GM12873 (cell line): ENCODE results near the gene LSS.

Experiments used
- TF ChIP-seq, protein P1 (sequence below): IDR thresholded peaks from 2 replicates; pipeline ENCODE4 v1.5.1; 2012; ENCODE audit warnings: low read depth, mild to moderate bottlenecking, moderate library complexity, low read length, control low read depth; ENCODE audit not compliant: insufficient read depth; ENCODE audit errors: missing control alignments

Gene LSS

DNA sequence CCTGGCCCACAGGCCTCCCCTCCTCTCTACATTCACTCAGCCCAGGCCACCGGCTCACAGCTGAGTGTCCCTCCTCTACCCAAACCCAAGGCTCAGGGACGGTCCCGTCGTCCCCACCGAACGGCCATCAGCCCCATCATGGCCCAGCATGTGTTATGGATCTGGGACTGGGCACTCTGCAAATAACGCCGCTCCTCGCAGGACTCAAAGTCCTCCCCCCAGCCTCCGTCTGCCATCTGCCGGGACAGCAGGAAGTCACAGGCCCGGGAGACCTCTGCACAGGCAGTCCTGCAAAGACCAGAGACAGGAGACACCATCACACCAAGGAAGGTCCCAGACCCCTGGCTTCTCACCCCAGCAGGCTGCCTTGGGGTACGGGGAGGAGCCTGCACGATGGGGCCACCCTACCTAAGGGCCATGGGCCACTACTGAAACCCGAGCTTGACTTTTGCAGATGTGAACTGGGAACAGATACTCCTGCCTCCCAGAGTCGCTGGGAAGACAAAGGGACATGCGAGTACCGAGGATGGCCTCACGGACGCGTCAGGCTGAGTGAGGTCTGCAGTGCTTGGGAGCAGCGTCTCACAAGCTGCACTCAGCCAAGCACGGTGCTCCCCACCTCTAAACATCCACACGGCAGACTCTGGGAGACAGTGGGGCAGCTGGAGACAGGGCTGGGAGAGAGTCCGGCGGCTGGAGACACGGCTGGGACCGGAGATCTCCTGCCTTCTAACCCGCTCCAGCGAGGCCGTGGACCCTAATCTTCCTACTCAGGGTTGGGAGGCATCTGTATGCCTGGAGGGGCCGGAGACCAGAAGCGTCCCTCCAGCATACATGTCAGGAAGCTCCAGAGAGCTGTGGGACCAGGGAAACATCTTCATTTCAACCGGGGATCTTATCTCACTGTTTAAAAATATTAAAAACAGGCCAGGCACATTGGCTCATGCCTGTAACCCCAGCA is 33.9 kb downstream of the LSS start:
- TF ChIP-seq, protein P1, sequence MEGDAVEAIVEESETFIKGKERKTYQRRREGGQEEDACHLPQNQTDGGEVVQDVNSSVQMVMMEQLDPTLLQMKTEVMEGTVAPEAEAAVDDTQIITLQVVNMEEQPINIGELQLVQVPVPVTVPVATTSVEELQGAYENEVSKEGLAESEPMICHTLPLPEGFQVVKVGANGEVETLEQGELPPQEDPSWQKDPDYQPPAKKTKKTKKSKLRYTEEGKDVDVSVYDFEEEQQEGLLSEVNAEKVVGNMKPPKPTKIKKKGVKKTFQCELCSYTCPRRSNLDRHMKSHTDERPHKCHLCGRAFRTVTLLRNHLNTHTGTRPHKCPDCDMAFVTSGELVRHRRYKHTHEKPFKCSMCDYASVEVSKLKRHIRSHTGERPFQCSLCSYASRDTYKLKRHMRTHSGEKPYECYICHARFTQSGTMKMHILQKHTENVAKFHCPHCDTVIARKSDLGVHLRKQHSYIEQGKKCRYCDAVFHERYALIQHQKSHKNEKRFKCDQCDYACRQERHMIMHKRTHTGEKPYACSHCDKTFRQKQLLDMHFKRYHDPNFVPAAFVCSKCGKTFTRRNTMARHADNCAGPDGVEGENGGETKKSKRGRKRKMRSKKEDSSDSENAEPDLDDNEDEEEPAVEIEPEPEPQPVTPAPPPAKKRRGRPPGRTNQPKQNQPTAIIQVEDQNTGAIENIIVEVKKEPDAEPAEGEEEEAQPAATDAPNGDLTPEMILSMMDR = no peak

- TF ChIP-seq, protein P1 = no peak
These were observed 34.7 kb downstream of the LSS start for GRCh38 chr21:46193829-46194373.

DNA sequence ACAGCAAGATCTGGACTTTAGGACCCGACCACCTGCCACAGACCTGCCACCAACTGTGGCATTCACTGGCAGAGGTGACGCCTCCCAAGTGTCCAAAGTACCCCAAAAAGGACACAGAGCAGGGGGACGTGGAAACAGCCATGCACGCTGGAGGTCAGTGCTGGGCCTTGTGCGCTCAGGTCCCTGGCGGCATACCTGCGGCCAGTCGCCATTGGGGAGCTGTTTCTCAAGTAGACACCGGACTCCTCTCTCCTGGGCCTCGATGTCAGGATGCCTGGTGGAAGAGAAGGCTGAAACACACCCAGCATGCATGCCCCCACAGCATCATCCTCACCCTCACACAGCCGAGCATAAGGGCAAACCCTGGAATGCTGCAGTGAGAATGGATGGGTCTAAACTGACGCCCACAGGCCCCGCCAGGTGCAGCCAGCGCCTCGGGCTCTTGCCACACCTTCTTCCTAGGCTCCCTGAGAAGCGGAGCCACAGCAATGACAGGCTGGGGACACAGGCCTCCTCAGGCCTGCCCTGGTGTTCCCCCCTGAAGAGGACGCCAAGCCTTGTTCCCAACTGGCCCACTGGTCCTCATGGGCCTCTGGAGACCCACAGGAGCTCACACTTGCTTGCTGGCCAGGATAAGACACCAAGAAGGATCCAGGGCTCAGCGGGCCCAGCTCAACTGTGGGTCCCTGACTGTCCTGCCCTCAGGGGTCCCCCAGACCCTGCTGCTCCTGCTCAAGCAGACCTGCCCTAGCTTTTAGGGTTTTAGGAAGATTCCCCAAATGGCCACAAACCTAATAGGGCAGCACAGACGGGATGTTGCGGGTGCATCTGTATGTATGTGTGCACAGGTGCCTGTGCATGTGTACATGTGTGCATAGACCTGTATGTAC is 36.6 kb downstream of the LSS start:
- TF ChIP-seq, protein P1 = no peak

- TF ChIP-seq, protein P1 = no peak
These were observed 37.3 kb downstream of the LSS start for GRCh38 chr21:46191257-46191685.

DNA sequence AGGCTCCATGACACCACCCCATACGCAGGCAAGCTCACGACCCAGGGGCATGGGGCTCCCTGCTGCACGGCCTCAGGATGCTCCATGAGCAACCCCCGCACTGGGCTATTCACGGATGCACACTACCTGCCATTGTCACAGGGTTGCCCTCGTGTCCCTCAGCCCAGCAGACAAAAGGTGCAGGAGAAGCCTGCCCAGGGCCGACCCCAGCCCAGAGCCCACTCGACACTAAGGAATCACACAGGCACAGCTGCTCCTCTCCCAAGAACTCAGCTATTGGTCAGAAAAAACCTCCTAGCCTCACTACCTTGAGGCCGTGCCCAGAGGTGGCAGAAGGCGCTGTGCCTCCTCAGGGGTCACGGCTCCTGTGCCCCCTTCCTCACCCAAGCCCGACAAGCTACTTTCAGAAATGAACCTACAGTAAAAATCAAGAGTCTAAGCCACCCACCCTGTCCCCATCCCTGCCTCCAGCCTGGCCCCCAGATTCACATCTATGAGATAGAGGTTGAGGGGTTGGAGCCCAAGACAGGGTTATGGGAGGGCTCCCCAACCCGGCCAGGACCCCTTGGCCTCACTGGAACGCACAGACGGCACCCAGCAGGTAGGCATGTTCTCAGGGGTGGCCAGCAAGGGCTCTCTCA is 38.0 kb downstream of the LSS start:
- TF ChIP-seq, protein P1 = no peak

GRCh38 chr21:46189959-46190490 is 38.5 kb downstream of the LSS start:
- TF ChIP-seq, protein P1 = no peak
